ENCODE data around the gene SERPINF2. TPM values are rescaled to one million over a fixed set of nuclear protein-coding genes. Genes with fewer than 3 reads are reported as not detected.

SERPINF2 gene
- total RNA-seq, 1 experiment from 2014 or later = 0.68 TPM

DNA sequence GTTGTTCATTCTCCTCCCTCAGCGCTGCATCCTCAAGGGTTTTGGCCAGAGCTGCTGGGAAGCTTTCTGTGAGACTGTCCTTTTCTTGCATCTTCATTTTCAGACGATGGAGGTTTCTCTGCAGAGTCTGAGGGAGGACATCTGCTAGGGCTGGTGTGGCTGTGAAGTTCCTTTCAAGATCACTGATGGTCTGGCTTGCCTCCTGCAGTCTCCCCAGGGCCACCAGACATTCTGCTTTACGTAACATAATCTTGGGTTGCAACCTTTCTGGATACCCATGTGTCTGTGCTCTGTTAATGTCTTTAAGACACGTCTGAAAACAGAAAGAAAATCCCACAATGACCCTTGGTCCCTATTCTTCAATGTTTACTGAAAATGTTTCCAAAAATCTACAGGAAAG lies 58.0 kb downstream of the SERPINF2 start:
- Mint-ChIP-seq H3K9me3 (no peaks in the 10 kb centered on the region), H3K4me3 (no peak overlapping the region), H3K4me1 (no peaks in the 10 kb centered on the region), H3K27me3 (ENCODE audit: low read depth) (no peaks in the 10 kb centered on the region), H3K27ac (no peak overlapping the region), H3K36me3 (ENCODE audit: insufficient read depth in 1 of 3, low read depth in 3 of 3) (peaks cover 12 to 68% (median 42%) of the 10 kb centered on the region in 3 experiments; a peak in 6 of 7 replicates)
- Histone ChIP-seq H3K18ac (ENCODE audit: insufficient read length, low read depth, low read length) (no peak overlapping the region), H3T11ph (ENCODE audit: low read length) (no peak overlapping the region), H3K4ac (ENCODE audit: low read depth, low read length) (no peak overlapping the region), H3K23me2 (ENCODE audit: insufficient read length, low read depth, low read length, poor library complexity, severe bottlenecking) (no peaks in the 10 kb centered on the region), H2BK120ac (ENCODE audit: low read depth, low read length, poor library complexity, severe bottlenecking) (no peak overlapping the region), H3K9ac (ENCODE audit: extremely low read depth, insufficient read length, low read length) (no peak overlapping the region), H4K20me1 (ENCODE audit: control insufficient read depth, insufficient read depth, insufficient read length) (no peaks in the 10 kb centered on the region), H2AFZ (ENCODE audit: low read length) (no peak overlapping the region), H3K9me3 (ENCODE audit: control insufficient read depth, low read depth, low read length) (no peaks in the 10 kb centered on the region), H3K27me3 (ENCODE audit: insufficient read depth, low read length) (no peaks in the 10 kb centered on the region), H3K79me2 (ENCODE audit: insufficient read depth, low read length) (no peaks in the 10 kb centered on the region), H3K23ac (ENCODE audit: insufficient read length, low read depth, low read length) (no peak overlapping the region), H4K5ac (ENCODE audit: insufficient read length, low read depth, low read length) (no peak overlapping the region), H4K8ac (replicated peaks; ENCODE audit: insufficient read length, low read depth, low read length) (no peak overlapping the region), H3K14ac (ENCODE audit: insufficient read depth, low read length) (no peak overlapping the region), H2BK15ac (ENCODE audit: low read depth, low read length) (no peak overlapping the region), H3K79me1 (ENCODE audit: insufficient read depth, low read depth, low read length, poor library complexity, severe bottlenecking) (no peaks in the 10 kb centered on the region), H2BK12ac (ENCODE audit: insufficient read length, low read depth, low read length) (no peak overlapping the region), H3K56ac (ENCODE audit: insufficient read length, low read depth, low read length) (no peak overlapping the region), H3K4me2 (ENCODE audit: insufficient read depth, insufficient read length, low read length) (no peak overlapping the region), H2BK20ac (ENCODE audit: low read depth, low read length, poor library complexity, severe bottlenecking) (no peak overlapping the region), H4K91ac (ENCODE audit: insufficient read length, low read depth, low read length) (no peak overlapping the region), H2BK5ac (ENCODE audit: insufficient read length, low read length) (no peak overlapping the region), H3K4me1 (ENCODE audit: insufficient read depth, low read length) (no peaks in the 10 kb centered on the region), H2AK5ac (ENCODE audit: insufficient read length, low read length) (no peak overlapping the region), H3K27ac (ENCODE audit: insufficient read length, low read depth, low read length) (no peak overlapping the region)
- TF ChIP-seq CTCF (conservative IDR thresholded peaks at IDR 0.05) = no peak
- no peak for DNase-seq
- no CpG with 5 or more reads among the region's 4 CpGs for WGBS (ENCODE audit: extremely low coverage, insufficient read length, low lambda C conversion rate)
